SU-DHL-6 (cell line): ENCODE data around the gene TBC1D8B.

Source experiments
- H2AFZ ChIP-seq: fragments of 200-600 bp; sonication (generic); 2 replicates; pipeline ENCODE4 v1.6.1; 2014; ENCODE audit warnings: low read depth, mild to moderate bottlenecking, moderate library complexity, mixed read lengths, antibody characterized with exemption, low read length; ENCODE audit not compliant: severe bottlenecking
- H3F3A ChIP-seq: fragments of 200-600 bp; shearing (Covaris generic); 2 replicates; pipeline ENCODE4 v1.6.0; 2016; ENCODE audit warnings: antibody characterized with exemption, mild to moderate bottlenecking; ENCODE audit not compliant: insufficient read depth
- H3K27ac ChIP-seq: fragments of 200-600 bp; sonication (generic); 2 replicates; pipeline ENCODE4 v1.5.1; 2016; ENCODE audit warnings: low read depth, mild to moderate bottlenecking, low read length, moderate library complexity, mixed read lengths
- H3K27me3 ChIP-seq: fragments of 200-600 bp; sonication (generic), shearing (Covaris generic); 2 replicates; pipeline ENCODE4 v1.6.0; 2014; ENCODE audit warnings: mild to moderate bottlenecking, low read length
- H3K36me3 ChIP-seq: fragments of 200-600 bp; sonication (generic); 2 replicates; pipeline ENCODE4 v1.6.1; 2014; ENCODE audit warnings: mild to moderate bottlenecking, low read length, mixed read lengths
- H3K4me2 ChIP-seq: fragments of 300-600, 200-600 bp; shearing (Covaris generic), sonication (generic); 2 replicates; pipeline ENCODE4 v1.6.0; 2014; ENCODE audit warnings: low read length, low read depth, mild to moderate bottlenecking; ENCODE audit not compliant: poor library complexity, severe bottlenecking
- H3K4me3 ChIP-seq: fragments of 200-600 bp; sonication (generic); 2 replicates; pipeline ENCODE4 v1.5.1; 2014; ENCODE audit warnings: antibody characterized with exemption, low read length, mild to moderate bottlenecking, mixed read lengths; ENCODE audit not compliant: insufficient read depth, poor library complexity, severe bottlenecking
- H3K79me2 ChIP-seq: fragments of 200-600 bp; sonication (generic); 2 replicates; pipeline ENCODE4 v1.6.1; 2014; ENCODE audit warnings: mild to moderate bottlenecking, low read length, moderate library complexity; ENCODE audit not compliant: insufficient read depth
- H3K9ac ChIP-seq: fragments of 200-600 bp; sonication (generic); 2 replicates; pipeline ENCODE4 v1.7.0; 2014; ENCODE audit warnings: mild to moderate bottlenecking, low read length
- H3K9me2 ChIP-seq: fragments of 200-600 bp; sonication (generic); replicated peaks from 2 replicates; pipeline ENCODE4 v1.6.1; 2014; ENCODE audit warnings: low read length; ENCODE audit not compliant: insufficient read depth
- H3K9me3 ChIP-seq: fragments of 200-600 bp; sonication (generic); 2 replicates; pipeline ENCODE4 v1.6.1; 2014; ENCODE audit warnings: low read length, mixed read lengths; ENCODE audit not compliant: insufficient read depth
- H4K20me1 ChIP-seq: fragments of 200-600 bp; sonication (generic); 2 replicates; pipeline ENCODE4 v1.6.1; 2014; ENCODE audit warnings: low read depth, mild to moderate bottlenecking, antibody characterized with exemption, low read length, moderate library complexity, mixed read lengths
- EZH2phosphoT487 ChIP-seq: fragments of 200-600 bp; sonication (generic), shearing (Covaris generic); conservative IDR thresholded peaks from 2 replicates; pipeline ENCODE4 v1.6.1; 2018; ENCODE audit warnings: mild to moderate bottlenecking, antibody characterized with exemption, low read length, moderate library complexity, mixed read lengths
- TF ChIP-seq, protein P1 (sequence below): fragments of 200-600 bp; sonication (generic); IDR thresholded peaks from one replicate; pipeline ENCODE4 v1.5.1; 2017; ENCODE audit warnings: antibody characterized with exemption, mild to moderate bottlenecking, low read length, moderate library complexity; ENCODE audit not compliant: insufficient read depth, poor library complexity, severe bottlenecking

TBC1D8B gene

DNA sequence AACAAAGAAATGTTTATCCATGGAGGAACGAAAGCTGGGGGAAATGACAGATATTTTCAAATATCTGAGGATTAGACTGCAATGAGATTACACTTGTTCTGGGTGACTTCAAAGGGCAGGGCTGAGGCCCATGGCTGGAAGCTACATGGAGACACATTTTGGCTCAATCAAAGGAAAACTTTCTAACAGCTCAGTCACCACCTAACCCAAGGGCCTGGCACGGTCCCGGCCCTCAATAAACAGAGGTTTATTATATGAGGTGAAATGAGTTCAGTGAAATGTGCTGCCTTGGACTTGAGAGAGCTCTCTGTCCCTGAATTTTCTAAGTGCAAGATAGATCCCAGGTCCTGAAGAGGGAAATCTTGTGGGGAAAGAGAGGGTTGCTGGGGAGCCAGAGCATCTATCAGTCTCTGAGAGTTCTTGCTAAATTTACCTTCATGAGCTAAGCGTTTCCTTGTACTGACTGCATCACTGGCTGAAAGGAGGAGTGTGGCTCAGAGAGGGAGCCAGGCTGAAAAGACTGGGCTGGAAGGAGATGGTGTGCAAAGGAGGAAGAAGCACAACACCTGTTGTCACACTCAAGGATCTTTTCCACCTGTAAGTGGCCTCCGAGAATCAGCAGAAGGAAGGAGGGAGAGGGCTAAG lies 102.7 kb downstream of the TBC1D8B start:
- no peak for TF ChIP-seq EZH2phosphoT487
- TF ChIP-seq, protein P1, sequence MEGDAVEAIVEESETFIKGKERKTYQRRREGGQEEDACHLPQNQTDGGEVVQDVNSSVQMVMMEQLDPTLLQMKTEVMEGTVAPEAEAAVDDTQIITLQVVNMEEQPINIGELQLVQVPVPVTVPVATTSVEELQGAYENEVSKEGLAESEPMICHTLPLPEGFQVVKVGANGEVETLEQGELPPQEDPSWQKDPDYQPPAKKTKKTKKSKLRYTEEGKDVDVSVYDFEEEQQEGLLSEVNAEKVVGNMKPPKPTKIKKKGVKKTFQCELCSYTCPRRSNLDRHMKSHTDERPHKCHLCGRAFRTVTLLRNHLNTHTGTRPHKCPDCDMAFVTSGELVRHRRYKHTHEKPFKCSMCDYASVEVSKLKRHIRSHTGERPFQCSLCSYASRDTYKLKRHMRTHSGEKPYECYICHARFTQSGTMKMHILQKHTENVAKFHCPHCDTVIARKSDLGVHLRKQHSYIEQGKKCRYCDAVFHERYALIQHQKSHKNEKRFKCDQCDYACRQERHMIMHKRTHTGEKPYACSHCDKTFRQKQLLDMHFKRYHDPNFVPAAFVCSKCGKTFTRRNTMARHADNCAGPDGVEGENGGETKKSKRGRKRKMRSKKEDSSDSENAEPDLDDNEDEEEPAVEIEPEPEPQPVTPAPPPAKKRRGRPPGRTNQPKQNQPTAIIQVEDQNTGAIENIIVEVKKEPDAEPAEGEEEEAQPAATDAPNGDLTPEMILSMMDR = no peak
- H3K4me2 ChIP-seq = no peak overlapping the region
- no peaks in the 10 kb centered on the region for H3K27me3 ChIP-seq
- H3K9me2 ChIP-seq = no peaks in the 10 kb centered on the region
- no peaks in the 10 kb centered on the region for H3F3A ChIP-seq
- H3K9me3 ChIP-seq = no peaks in the 10 kb centered on the region
- H3K4me3 ChIP-seq = no peak overlapping the region
- no peaks in the 10 kb centered on the region for H3K79me2 ChIP-seq
- no peak overlapping the region for H2AFZ ChIP-seq
- H3K36me3 ChIP-seq = no peaks in the 10 kb centered on the region
- no peak overlapping the region for H3K9ac ChIP-seq
- no peak overlapping the region for H3K27ac ChIP-seq
- H4K20me1 ChIP-seq = no peaks in the 10 kb centered on the region

DNA sequence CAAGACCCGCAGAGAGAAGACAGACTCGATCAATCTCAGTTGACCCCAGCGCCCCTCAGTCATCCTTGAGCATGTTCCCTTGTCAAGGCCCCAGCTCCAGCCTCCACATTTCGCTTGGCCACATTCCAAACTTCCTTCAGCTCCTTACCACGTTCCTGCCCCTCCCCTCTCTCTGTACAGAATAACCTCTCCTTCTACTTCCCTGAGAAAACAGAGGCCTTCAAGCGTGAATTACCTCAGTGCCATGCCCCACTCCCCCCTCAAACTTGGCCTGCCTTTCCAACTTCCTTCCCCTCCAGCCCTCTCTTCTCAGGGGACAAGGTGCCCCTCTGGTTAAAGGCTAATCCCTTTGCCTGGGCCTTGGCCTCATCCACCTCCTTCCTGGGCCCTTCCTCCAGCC lies 103.9 kb downstream of the TBC1D8B start:
- no peak for TF ChIP-seq EZH2phosphoT487
- TF ChIP-seq, protein P1 = no peak
- Histone ChIP-seq H3K9me3 (no peaks in the 10 kb centered on the region), H2AFZ (no peak overlapping the region), H3F3A (no peaks in the 10 kb centered on the region), H3K4me2 (no peak overlapping the region), H3K9me2 (no peaks in the 10 kb centered on the region), H3K27ac (no peak overlapping the region), H3K79me2 (no peaks in the 10 kb centered on the region), H3K9ac (no peak overlapping the region), H3K36me3 (no peaks in the 10 kb centered on the region), H4K20me1 (no peaks in the 10 kb centered on the region), H3K4me3 (no peak overlapping the region), H3K27me3 (no peaks in the 10 kb centered on the region)

DNA sequence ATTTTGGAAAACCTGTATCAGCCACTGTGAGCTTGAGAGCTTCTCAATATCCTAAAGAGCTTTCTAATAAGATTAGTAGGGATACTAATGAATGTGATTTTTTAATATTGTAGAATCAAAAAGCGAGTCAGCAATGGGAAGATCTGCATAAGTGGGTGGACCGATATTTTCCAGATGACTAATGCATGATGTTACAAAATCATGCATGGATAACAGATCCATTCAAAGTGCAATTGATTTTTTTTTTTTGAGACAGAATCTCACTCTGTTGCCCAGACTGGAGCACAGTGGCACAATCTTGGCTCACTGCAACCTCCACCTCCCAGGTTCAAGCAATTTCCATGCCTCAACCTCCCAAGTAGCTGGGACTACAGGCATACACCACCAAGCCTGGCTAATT lies 110.4 kb downstream of the TBC1D8B start:
- H2AFZ ChIP-seq = no peak overlapping the region
- H3K9me2 ChIP-seq = no peaks in the 10 kb centered on the region
- no peaks in the 10 kb centered on the region for H3K27me3 ChIP-seq
- H3K79me2 ChIP-seq = no peaks in the 10 kb centered on the region
- no peak overlapping the region for H3K27ac ChIP-seq
- no peak overlapping the region for H3K4me2 ChIP-seq
- H3K9me3 ChIP-seq = no peaks in the 10 kb centered on the region
- H4K20me1 ChIP-seq = no peaks in the 10 kb centered on the region
- no peaks in the 10 kb centered on the region for H3K36me3 ChIP-seq
- no peak overlapping the region for H3K4me3 ChIP-seq
- no peaks in the 10 kb centered on the region for H3F3A ChIP-seq
- H3K9ac ChIP-seq = no peak overlapping the region
- TF ChIP-seq, protein P1 = no peak
- no peak for TF ChIP-seq EZH2phosphoT487
